ENCODE measurements around the gene CACNG4.

GRCh38 chr17:67051837-67052236 lies 87.3 kb downstream of the CACNG4 start:
- TF ChIP-seq CTCF (IDR thresholded peaks at IDR 0.05) (no peak), POLR2A (IDR thresholded peaks at IDR 0.05) (no peak)
